IPS DF 4.7 (cell line): ENCODE data around the gene S100A6.

ENCODE experiments used
- DNase-seq: peaks from one replicate; pipeline ENCODE4 v3.0.0-alpha.2; 2013; ENCODE audit warnings: low spot score; ENCODE audit errors: extremely low read depth

The S100A6 gene

DNA sequence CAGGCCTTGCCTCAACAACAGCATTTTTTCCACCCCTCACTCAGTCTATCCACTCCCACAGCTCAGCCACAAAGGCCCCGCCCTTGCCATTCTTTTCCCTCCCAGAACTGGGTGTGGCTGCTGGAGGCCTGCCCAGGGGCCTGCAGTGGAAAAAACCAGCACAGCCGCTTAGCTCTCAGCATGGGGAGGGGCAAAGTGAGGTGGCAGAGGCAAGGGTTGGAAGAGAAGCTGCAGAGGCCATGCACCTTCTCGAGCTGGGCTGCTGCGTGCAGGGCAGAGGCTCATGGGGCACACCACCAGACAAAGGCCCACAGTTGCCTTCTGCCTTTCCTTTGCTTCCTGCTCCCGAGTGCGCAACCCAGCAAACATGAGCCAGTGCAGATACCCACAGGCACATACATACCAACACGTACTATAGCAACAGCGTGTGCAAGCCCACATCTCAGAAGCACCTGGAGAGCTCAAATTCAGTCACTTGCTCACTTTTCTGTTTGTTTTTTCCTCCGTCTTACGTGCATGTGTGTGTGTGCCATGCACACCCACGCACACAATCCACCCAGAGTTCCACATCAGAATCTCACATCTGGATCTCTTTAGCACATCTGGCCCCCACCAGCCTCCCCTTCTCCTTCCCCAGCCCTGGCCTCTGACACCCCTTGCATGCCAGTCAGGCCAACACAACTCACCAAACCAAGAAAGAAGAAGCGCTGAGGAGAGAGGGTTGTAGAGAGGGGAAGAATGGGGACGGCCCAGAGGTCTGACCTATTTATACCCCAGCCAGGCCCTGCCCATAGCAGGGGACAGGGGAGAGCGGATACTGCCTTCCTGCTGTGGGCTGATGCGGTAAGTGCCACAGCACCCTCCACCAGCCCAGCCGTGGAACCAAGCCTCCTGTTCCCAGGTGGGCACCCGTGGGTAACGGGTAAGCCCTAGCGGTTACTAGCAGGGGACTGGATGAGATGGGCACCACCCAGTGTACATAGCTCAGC is 9.6 kb upstream of the S100A6 start, which contains the start of gene S100A4:
TSS of gene S100A4 (minus strand) at position 740 of the 989 bp plus-strand sequence. CDS start 1,012 bp downstream, outside the sequence.
- DNase-seq = no peak

DNA sequence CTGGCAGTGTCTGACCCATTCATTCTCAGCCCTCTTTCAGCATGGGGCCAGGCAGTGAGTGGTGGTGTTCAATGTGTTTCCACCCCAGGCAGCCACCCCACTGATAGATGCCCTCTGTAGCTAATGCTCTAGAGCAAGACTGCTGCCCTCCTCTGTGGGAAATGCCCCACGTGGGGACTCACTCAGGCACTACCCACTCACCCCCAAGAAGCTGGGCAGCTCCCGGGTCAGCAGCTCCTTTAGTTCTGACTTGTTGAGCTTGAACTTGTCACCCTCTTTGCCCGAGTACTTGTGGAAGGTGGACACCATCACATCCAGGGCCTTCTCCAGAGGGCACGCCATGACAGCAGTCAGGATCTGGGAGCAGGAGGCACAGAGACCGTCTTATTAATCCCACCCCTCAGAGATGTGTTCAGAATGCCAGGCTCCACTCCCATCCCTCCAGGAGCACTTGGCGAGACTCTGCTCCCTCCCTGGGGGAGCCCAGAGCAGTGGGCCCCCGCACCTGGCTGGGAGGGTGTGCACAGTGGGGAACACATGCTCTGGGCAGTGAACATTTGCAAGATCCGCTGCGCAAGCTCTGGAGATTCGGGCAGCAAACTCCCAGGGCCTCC is 8.8 kb upstream of the S100A6 start:
- no peak for DNase-seq

DNA sequence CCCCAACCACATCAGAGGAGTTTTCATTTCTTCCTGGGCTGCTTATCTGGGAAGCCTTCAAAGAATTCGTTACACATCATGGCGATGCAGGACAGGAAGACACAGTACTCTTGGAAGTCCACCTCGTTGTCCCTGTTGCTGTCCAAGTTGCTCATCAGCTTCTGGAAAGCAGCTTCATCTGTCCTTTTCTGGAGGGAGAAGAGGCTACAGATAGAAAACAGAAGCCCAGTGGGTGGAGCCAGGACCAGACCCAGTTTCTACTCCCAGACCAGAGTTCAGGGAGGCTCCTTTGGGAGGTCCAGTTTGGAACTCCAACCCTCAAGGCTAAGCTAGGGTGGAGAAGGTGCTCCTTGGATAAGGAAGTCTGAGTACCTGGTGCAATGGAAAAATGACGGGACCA is 7.9 kb upstream of the S100A6 start:
- no peak for DNase-seq

DNA sequence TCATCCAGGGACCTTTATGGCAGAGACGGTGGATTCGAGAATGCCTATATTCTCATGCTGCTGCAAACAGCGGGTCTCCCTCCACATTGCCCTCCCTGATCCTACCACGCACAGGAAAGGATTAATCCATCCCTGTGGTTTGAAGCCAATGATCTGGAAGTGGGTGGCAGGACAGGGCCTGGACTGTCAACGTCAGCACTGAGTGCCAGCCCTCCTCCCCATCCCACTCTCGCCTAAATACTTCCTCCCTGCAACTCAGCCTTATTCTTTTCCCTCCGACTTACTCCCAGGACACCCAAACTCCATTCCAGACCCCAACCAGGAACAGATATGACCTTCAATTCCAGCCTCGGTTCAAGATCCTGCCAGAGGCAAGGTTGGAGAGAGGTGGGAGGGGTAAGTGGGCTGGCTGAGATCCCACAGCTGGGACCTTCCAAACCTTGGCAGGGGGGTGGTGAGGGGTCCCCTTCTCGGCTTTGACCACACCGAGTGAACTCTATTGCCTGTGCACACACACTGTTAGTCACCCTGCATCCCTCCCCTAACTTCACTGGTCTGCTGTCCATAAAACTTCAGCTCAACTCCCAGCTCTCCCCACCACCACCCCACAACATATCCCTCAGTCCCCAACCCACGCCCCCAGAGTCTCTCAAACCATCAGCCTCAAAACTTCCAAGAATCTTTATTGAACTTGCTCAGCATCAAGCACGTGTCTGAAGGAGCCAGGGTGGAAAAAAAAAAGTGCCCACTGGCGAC is 7.3 kb upstream of the S100A6 start:
- DNase-seq = no peak

DNA sequence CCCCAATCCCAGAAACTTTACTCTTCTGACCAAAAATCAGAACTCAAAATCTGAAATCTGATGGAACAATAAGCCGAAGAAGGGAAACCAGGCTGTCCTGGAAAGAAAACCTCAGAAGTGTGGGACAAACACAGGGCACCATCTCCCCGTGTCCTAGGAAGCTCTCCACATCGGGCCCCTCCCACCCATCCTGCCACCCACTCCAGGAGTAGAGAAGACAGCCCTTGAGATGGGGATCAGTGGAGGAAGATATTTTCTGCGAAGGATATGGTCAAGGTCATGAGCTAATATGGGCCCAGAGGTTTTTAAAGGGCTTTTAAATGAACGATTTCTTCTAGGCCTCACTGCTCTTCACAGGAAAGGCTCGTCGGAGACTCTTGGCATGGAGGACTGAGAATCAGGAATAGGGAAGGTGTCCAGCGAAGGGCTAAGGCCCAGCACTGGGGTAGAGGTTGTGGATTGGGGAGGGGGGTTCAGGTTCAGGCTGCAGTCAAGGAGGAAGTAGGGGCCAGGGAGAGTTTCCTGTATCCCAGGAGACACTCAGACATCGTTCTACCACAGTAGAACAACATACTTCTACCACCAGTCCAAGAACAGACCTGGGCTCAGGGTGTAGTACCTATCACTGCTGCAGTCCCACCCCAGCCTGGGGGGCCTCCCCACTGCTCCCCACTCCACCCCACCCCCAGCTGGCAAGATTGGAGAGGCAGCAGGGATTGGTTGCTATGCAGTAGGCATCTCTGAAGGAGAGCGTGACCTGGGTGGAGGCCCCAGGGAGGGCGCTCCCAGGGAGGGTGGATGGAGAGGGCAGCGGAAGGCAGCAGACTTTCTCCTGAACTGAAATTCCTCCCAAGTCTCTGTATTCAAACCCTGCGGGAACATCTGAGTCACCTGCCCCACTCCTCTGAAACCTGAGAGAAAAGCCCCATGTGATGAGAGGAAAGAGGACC is 6.1 kb upstream of the S100A6 start:
- no peak for DNase-seq

DNA sequence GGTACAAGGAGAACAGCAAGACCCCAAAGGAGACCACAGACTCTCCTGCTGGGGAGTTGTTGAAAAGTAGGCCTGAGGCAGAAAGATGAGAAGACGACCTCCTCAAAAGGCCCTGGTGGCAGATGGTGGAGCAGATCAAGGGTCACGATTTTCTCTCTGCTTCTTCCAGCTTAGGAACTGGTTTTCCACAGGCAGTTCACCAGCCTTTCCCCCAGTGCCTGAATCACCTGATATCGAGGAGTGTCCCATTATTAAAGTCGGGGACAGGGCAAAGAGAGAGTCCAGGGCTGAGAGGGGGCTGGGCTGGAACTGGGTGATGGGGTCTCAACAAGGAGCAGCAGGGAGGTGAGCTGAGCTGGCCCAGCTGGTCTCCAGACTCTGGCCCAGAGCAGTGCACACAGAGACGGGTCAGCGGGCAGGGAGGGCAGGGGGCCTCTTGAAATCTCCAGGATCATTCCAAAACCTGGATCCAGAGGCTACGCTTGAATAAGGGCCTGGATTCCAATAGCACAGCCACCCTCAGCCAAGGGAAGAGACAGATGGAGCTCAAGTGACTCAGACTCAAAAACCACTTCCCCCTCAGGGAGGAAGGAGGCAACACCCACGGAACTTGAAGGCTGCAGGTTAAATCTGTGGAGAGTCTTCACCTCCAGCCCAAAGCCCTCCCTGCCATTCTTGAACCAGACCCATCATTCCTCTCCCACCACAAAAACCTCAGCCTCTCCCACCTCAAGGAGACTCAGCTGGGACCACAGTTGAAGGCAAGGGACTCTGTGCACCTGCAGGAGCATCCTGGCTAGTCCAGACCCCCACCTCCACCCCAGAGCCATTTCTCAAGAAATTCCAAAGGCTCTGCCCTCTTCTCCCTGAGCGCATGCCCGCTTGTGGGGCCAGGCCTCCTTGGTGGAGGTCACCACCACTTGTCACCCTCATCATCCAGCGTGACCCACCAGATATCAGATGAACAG is 4.9 kb upstream of the S100A6 start, which contains the start of gene S100A5:
TSS of gene S100A5 (minus strand) at position 541 of the 968 bp plus-strand sequence. CDS start 743 bp downstream, outside the sequence.
- no peak for DNase-seq

DNA sequence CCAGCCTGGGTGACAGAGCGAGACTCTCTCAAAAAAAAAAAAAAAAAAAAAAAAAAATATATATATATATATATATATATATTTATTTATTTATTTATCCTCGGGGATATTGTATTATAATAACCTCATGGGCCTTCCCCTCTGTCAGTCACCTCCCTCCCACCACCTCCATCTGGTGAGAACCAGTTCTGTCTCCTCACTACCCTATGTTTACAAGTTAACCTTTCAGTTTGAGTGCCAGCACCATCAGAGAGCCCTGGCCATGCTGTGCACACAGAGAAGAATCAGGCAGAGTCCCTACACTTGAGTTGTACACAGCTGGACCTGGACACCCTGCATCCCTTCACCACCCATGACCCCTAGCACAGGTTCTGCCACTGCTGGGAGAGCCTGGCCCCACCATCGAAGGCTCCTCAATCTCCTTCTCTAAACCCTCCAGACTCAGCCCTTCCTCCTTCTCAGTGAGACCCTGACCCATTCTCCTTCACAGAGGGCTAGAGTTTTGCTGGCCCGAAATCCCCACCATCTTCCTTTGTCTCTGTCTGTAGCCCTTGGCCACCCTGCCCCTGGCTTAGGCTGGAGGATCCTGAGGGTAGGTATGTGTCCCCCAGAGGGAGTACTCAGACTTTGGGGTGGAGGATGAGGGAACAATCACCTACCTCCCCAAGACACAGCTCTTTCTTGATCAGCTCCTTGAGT is 3.8 kb upstream of the S100A6 start:
- DNase-seq = no peak

DNA sequence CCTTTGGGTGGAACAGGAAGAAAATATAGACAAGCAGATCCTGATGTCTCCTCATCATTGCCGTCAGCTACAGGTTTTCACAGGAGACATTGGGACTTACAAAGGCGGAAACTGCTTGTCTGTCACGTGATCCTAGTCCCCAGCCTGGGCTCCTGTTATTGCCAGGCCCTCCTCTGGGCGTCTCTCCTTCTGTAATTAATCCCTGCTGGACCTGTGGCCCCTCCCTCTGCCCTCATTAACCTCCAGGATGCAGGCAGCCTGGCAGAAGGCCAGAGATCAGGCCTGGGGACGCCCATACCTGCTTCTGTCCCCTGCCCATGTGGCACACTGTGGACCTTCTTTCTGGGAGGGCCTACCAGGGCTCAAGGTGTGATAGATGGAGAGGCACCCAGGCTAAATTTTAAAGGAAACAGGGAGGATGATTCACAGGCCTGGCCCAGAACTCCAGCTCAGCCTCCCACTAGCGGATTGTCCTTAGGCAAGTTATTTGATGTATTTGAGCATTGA is 2.6 kb upstream of the S100A6 start:
- peak; percentile 69 for DNase-seq

DNA sequence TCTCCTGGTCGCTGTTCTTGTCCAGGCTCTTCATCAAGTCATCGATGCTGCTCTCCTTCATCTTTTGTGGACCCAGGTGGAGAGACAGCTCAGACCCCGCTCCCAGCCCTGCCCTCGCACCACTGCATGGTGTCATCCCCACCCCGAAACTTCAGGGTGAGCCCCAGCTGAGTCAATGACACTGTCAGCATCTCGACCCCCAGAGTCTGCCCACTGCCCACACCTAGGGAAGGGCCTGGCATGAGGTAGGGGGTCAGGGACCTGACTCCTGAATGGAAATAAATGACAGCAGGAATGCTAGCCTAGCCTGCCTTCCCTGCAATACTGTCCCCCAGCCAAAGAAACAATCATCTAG is 1.6 kb upstream of the S100A6 start:
- no peak for DNase-seq

DNA sequence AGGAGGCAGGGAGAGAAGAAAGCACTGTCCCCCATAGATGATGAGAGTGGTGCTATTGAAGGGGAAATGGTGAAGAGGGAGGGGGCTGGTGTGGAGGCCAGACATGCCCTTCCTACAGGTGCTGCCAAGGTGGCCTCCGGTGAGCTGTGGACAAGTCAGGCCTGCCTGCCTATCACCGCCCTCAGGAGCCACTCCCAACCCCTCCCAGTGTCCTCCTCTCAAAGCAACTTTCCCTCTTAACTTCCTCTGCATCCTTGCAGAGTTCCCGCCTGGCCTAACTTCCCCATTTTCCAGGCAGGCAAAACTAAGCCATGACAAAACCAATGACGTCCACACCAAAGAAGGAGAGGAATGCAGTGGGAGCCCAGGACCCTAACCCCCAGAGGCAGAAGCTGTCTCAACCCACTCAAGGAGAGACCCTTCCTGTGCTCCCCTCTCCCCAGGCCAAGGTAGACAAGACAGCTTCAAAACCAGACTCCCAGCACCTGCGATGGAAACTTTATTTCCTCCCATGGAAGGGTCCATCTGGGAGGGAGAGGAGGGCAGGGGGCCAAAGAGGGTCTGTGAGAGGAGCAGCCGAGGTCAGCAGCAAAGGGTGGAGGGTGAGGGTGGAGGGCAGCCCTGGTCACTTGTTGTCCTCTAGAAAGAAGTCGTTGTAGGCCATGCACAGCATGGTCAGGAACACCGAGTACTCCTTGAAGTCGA is 1.0 kb upstream of the S100A6 start:
- DNase-seq = no peak

DNA sequence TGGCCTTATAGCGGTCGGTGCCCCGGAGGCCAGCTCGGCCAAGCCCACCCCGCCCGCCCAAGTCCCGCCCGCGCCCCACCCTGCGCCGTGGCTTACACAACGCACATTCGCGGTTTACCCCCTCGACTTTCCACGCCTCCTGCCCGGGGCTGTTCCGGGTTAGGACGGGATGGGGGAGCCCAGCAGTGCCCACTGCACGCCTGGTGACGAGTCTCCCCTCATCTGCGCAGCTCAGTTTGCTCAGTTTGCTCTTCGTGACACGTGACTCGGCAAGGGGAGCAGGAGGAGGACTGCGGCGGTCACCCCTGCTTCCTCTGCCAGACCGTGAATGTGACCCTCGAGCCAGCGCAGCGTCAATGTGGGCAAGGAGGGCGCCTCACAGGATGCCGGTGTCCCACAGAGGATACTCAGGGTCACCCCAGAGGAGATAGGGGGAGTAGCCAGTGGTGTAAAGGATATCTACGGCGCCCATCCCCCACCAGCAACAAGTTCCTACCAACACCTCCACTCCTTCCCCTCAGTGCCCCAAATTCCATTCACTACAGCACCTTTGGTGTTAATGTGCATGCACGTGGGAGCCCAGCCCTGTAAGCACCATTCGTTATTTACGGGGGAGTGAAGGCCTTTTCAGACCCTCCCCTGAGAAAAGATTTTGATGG is 350 bp upstream of the S100A6 start:
- DNase-seq = no peak

DNA sequence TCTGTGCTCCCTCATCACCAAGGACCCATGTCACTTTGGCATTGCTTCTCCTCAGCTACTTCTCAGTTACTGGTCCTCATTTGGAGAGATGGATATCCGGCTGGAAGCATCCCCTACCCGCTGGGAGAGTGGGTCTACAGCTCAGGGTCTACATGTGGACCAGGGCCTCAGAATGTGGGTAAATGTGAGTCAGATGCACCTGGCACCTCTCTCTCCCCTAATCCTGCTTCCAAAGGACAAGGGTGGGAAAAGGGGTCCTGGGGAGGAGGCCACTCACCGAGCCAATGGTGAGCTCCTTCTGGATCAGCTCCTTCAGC is 908 bp downstream of the S100A6 start:
- no peak for DNase-seq

DNA sequence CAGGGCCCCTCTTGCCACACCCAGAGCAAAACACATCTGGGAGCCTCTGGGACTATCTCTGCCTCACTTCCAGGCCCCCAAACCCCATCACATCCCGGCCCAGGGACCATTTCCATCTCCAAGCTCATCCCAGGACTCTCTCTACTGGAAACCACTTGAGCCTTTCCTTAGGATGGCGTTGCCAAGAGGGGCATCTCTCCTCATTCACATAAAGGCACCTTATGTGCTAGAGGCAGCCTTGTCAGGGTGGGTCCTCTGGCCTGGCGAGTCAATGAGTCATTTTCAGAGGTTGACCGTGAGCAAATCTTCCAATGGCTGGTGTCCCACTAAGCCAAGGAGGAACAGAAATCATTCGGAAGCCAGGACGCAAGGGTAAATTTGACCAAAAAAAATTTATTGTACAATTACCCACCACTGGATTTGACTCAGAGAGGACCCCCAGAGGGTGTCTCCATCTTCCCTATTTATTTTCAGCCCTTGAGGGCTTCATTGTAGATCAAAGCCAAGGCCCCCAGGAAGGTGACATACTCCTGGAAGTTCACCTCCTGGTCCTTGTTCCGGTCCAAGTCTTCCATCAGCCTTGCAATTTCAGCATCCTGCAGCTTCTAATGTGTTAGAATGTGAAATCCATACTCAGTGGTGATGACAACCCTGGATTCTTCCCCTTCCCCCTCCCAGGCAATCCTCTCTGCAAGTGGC is 1.4 kb downstream of the S100A6 start:
- DNase-seq = no peak

DNA sequence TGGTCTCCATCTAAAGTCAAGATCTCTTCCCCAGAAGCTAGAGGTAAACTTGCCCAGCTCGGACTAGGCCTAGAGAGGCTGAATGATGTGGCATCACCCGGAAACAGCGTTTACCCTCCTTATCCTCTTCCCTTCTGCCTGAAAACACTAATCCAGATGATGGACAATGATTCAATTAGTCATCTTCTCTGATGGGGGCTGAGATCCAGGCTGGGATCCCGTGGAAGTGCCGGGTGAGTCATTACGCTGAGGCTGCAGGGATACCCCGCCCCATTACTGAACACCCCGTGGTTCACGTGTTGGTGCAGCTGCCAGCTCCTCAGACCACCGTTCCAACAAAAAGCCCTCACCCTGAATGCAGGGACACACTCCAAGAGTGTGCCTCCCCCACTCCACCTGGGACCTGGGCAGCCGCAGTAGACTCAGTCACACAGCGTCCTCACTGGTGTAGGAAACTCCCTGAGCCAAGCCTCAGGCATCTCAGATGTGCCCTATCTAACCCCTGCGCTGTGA is 2.0 kb downstream of the S100A6 start:
- no peak for DNase-seq

DNA sequence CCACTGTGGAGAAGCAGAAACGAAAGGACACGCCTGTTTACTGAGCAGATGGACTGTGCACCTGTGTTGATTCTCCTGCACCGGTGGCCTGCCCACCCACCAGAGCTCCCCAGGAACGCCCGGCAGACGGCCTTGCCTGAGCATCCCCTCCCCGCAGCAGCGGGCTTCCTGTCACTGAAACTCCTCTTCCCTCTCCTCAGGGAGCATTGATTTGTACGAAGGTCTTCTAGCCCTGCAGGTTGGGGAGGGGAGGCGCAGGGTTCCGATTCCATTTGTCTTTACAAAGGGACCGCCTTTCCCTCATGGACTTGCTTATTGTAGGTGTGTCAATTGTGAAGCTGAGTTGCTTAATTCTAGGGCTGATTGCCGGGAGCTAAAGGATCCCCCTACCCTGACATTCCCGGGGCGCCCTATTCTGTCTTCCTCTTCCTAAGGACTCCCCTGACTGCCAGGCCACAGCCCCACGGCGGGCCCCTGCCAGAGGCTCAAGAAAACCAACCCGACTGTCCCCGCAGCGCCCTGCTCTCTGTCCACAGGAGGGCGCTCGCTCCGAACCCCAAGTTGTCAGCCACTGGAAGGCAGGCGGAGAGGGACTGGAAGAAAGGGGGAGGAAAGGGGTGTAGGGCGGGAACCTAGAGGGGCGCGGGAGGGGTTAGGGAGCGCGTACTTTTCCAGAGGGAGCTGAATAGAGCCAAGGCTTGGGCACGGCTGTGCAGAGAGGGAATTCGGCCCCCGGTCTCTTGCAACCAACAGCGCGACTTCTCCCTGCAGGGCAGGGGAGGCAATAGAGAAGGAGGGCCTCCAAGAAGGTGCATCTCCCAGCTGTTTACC is 2.8 kb downstream of the S100A6 start:
- DNase-seq = peak; percentile 71

DNA sequence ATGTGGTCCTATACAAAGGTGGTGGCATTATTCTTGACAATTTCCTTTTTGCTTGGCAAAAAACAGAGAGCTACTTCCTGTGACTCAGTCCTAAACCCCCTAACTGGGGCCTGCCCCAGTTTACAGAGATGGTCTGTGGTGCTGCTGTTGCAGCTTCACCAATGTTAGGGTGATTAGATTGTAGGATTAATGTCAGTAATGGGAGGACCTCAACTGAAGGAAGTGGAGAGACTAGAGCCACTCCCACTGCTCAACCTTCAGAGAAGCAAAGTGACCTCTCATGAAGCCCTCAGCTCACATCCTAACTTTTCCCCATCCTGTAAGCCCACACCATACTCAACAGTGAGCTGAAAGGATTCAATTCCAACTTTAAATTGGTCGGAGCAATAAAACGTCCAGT is 3.6 kb downstream of the S100A6 start:
- DNase-seq = no peak
